ENCODE data around the gene MRI1.

MRI1 gene

GRCh38 chr19:13758795-13759194 lies 5.5 kb upstream of the MRI1 start:
- TF ChIP-seq CTCF (IDR thresholded peaks at IDR 0.05; ENCODE audit: extremely low read depth, missing control alignments), result no peak
- no peak for DNase-seq (ENCODE audit: low spot score)

GRCh38 chr19:13761423-13761822 lies 2.9 kb upstream of the MRI1 start:
- TF ChIP-seq CTCF (IDR thresholded peaks at IDR 0.05; ENCODE audit: extremely low read depth, missing control alignments), result peak; percentile 7
- DNase-seq (ENCODE audit: low spot score), result no peak

- no peak for DNase-seq (ENCODE audit: low spot score)
- TF ChIP-seq CTCF (IDR thresholded peaks at IDR 0.05; ENCODE audit: extremely low read depth, missing control alignments), result no peak
Measured at GRCh38 chr19:13762635-13763235, 1.6 kb upstream of the MRI1 start.

- DNase-seq (ENCODE audit: low spot score), result peak; percentile 38
- TF ChIP-seq CTCF (IDR thresholded peaks at IDR 0.05; ENCODE audit: extremely low read depth, missing control alignments), result no peak
Measured at GRCh38 chr19:13763265-13763664, 1.1 kb upstream of the MRI1 start.

- TF ChIP-seq CTCF (IDR thresholded peaks at IDR 0.05; ENCODE audit: extremely low read depth, missing control alignments), result no peak
- DNase-seq (ENCODE audit: low spot score), result peak; percentile 67
Measured at GRCh38 chr19:13764821-13765394, 586 bp downstream of the MRI1 start.

GRCh38 chr19:13765395-13766094 lies 1.2 kb downstream of the MRI1 start:
- DNase-seq (ENCODE audit: low spot score), result peak; percentile 35
- no peak for TF ChIP-seq CTCF (IDR thresholded peaks at IDR 0.05; ENCODE audit: extremely low read depth, missing control alignments)

GRCh38 chr19:13766095-13766481 lies 1.8 kb downstream of the MRI1 start:
- DNase-seq (ENCODE audit: low spot score), result no peak
- no peak for TF ChIP-seq CTCF (IDR thresholded peaks at IDR 0.05; ENCODE audit: extremely low read depth, missing control alignments)
